ENCODE results near the gene NSMF.

The NSMF gene, protein sequence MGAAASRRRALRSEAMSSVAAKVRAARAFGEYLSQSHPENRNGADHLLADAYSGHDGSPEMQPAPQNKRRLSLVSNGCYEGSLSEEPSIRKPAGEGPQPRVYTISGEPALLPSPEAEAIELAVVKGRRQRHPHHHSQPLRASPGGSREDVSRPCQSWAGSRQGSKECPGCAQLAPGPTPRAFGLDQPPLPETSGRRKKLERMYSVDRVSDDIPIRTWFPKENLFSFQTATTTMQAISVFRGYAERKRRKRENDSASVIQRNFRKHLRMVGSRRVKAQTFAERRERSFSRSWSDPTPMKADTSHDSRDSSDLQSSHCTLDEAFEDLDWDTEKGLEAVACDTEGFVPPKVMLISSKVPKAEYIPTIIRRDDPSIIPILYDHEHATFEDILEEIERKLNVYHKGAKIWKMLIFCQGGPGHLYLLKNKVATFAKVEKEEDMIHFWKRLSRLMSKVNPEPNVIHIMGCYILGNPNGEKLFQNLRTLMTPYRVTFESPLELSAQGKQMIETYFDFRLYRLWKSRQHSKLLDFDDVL

DNA sequence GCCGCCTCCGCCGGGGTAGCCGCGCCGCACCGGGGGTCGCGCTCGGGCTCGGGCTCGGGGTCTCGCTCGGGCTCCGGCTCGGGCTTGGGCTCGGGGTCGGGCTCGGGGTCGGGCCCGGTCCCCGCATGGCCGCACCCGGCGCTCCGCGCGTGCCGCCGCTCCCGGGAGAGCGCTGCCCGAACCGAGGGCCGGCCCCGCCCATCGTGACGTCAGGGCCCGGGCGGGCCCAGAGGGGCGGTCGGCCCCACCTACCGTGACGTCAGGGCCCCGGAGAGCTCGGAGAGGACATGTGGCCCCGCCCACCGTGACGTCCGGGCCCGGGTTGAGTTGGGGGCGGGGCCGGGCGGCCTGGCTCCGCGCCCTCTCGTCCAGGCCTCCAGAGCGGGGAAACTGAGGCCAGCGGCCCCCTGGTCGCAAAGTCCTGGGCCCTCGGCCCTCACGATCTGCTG is at the start of gene NSMF:
Gene NSMF (minus strand): TSS at position 183 of the 449 bp plus-strand sequence. CDS start 232 bp downstream, outside the sequence.
- peak; percentile 92 for DNase-seq

GRCh38 chr9:137506702-137507171 is 47.6 kb upstream of the NSMF start:
- DNase-seq, result no peak

DNA sequence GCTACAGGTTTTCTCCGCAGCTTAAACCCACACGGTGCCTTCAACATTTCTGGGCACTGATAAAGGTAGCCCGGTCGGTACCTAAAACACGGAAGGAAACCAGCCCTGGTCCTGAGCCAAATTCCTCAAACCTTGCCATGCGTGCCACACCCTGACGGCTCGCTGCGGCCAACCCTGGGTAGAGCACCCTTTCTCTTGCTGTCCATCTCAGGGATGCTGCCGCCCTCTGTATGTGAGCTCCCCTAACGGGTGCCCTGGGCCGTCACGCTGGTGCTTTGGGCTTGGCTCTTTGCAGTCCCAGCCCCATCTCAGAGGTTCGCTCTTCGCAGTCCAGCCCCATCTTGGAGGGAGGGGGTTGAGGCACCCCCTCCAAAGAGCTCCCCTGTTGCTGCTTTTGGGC is 47.1 kb upstream of the NSMF start:
- no peak for DNase-seq

GRCh38 chr9:137505421-137506140 is 46.4 kb upstream of the NSMF start:
- no peak for DNase-seq

- no peak for DNase-seq
These were observed 45.3 kb upstream of the NSMF start for GRCh38 chr9:137504432-137504777.

- DNase-seq, result no peak
These were observed 43.1 kb upstream of the NSMF start for GRCh38 chr9:137502008-137502911.

GRCh38 chr9:137501457-137501856 is 42.3 kb upstream of the NSMF start:
- no peak for DNase-seq

DNA sequence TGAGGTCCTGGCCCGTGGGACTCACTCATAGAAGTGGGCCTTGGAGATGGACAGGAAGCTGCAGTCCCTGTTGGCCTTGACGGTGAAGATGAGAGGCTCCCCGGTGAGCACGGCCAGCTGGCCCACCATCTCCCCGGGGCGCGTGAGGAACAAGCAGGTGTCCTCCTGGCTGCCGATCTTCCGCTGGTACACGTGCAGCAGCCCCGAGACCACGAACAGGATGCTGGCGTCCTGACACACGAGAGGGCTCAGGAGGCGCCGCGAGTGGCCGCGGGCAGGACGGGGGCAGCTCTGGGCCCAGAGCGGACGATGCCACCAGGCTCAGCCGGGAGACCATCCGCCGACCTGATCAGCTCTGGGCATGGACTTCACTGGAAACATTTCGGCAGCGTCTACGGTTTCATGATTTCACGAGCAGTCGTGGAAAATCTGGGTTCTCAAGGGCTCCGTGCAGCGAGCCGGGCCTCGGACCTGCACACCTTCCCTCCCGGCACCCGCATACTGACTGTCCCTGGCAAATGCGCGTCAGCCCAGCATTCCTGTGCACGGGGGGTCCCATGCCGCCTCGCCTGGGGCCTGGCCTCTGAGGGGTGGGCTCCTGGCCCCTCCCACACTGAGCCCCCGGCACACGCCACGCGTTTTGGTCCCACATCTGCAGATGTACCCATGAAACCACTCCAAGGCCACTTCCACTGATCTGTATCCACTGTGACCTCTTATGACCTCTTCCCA is 41.7 kb upstream of the NSMF start:
- no peak for DNase-seq

DNA sequence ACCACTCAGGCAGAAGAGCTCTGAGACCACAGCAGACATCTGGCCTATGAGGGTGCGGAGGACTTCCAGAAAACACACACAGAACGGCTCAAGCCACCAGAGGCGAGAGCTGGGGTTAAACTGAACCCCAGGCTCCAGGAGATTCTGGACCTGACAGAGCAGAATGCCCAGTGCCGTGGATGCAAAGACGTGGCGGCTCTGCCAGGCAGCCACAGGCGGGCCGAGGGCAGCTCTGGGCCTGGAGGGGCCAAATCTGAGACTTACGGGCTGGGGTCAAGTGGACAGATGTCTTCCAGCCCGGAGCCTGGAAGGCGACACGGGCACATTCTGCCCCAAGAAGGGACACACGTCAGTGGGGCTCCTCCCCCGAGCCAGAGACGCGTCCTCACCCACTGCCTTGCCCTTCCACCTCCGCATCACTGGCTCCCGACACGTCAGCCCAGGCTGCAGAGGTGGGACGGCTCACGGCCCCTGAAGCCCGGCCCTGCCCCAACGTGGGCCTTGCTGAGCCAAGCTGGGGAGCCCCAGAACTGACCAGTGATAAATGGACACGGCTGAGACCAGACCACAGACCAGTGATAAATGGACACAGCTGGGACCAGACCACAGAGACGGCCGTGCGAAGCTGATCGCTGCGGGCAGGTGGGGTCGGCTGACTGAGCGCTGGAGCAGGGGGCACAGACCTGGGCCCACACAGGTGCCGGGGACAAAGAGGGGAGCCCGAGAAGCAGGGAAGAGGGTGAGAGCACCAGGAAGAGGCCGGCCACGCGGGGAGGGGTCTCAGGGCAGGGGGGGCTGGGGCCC is 40.9 kb upstream of the NSMF start:
- no peak for DNase-seq

- DNase-seq, result no peak
These were observed 40.3 kb upstream of the NSMF start for GRCh38 chr9:137499416-137499815.

DNA sequence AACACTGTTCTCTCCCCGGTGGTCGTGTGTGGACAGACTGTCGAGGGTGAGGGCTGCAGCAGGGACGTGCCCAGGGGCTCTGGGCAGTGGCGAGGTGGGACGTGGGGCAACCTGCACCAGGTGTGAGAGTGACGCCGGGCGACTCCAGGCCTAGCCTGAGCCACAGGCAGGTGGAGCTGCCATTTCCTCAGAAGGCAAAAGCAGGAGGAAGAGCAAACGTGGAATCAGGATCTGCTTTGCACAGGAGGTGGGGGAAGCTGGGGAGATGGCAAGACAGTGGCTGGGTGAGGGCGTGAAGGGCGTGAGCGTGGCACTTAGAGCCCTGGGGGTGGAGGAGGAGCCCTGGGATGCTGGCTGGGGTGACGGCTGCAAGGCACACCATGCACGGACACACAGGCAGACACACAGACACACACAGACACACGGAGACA is 39.6 kb upstream of the NSMF start:
- no peak for DNase-seq

DNA sequence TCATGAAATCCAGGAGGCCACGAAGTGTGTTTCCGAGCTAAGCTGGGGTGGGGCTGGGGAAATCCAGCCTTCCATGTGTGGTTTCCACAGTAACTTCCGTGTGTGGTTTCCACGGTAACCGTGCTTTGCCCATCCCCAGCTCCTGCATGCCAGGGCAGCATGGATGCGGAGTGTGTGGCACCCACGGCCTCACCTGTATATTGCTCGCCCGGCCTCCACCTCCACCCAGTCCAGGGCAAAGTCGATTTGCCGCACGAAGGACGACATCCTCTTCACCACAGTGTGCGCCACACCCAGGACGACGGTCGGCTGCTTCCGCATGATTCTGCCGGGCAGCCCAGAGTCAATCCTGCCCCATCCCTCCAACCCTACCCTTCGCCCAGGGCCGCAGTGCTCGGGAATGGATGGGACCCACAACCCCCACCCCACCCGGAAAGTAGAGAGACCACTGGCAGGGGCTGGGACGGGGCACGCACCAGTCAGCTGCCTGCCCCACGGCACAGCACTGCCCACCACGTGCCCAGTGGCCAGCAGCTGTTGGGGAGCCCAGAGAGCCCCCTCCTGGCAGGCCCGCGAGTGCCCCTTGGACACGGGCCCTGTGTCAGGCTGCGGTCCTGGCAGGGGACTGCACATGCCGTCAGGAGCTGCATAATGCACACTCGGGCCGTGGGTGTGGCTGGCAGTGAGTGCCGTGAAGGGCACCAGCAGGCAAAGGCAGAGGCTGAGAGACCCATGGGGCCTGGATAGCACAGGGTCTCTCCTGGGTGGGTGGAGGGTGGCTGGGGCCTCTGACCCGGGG is 39.0 kb upstream of the NSMF start:
- DNase-seq, result no peak

DNA sequence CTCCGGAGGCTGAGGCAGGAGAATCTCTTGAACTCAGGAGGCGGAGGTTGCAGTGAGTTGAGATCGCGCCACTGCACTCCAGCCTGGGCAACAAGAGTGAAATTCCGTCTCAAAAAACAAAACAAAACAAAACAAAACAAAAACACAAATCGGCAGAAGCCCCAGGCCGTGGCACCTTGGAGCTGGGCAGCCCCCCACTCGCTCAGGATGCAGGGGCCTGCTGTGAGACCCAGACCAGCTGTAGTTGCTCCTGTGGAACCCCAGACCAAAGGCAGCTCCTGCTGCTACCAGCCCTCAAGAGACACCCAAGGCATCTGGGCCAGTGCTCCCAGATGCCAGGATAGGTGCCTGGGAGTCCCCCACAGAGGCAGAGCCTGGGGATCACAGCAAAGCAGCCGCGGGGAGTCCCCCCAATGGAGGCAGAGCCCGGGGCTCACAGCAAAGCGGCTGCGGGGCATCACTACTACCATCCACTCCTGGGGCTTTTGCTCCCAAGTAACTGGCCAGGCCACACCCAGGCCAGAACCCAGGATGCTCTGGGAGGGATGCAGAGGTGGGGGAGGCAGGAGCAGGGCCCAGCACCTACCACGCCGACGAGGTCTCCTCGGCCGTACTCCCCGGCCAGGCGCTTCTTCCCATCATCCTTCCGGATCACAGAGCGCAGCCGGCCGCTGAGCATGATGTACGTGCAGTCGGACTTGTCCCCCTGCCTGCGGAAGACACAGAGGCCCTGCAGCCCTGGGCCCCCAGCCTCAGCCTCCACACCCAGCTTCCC is 37.7 kb upstream of the NSMF start:
- DNase-seq, result no peak

GRCh38 chr9:137494550-137495351 is 35.6 kb upstream of the NSMF start:
- no peak for DNase-seq

DNA sequence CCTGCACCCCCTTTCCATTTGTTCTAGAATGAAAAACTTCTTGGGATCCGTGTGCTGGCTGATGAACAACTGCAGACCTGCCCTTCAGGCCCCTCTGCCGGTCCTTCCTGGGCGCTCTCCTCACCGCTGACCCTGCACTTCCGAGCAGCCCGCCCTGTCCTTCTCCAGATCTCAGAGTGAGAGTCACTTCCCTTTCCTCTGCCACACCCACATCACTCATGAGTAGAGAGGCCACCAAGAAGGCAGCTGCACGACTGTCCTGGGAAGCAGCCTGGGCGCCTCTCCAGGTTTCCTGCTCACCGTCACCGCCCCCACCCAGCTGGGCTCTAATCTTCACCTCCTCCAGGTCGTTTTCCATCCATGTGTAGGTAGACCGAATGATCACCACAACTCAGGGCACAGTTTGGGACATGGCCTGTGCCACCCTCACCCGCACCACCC is 35.0 kb upstream of the NSMF start:
- DNase-seq, result no peak

DNA sequence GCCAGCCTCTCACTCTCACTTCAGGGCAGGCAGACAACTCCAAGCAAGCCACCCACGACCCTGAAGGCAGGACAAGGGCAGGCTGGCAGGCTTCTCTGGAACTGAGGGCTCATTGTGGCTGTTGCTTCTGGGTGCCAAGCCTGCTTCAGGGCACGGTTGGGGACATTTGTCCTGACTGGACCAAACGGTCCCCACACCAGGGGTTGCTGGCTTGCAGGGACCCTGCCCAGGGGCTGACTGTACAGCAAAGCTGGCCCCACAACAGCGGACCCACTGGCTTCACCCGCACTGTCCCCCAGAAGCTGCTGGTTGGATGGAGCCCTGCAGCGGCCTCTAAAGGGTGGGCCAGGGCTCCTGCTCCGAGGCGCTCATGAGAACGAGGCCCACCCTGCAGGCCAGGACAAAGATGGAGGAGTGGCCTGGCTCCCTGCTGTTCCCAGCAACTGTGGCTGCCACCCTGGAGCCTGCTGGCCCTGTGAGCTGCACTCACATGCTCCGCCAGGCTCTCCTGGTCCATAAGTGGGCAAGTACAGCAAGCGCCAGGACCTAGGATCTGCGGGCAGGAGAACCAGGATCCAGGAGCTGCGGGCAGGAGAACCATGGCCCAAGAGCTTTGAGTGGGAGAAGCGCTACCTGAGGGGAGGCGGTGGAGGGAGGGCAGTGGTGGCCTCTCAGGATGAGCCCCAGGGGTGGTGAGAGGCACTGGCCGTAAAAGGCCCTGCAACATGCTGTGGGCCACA is 34.4 kb upstream of the NSMF start:
- DNase-seq, result no peak

- DNase-seq, result no peak
These were observed 33.6 kb upstream of the NSMF start for GRCh38 chr9:137492464-137493363.

All from activated T-cell treated with anti-CD3 and anti-CD28 coated beads for 4 hours (primary cell).